CMK (cell line): Measurements from ENCODE around the gene CDCA7L.
"Not testable (repeated sequence)": the region's sequence is repeated elsewhere in the genome, so short reads cannot be mapped to it uniquely, and the experiment has no call there.

Experiments used
- DNase-seq: peaks from one replicate; pipeline ENCODE4 v3.0.0-alpha.2; 2010; ENCODE audit warnings: low read depth

CDCA7L gene

GRCh38 chr7:21944616-21945453 is 864 bp downstream of the CDCA7L start:
- no peak for DNase-seq

- no peak for DNase-seq
Measured at GRCh38 chr7:21943436-21943835, 2.3 kb downstream of the CDCA7L start.

- DNase-seq: no peak
Measured at GRCh38 chr7:21942955-21943354, 2.7 kb downstream of the CDCA7L start.

- DNase-seq: no peak
Measured at GRCh38 chr7:21941611-21942141, 4.0 kb downstream of the CDCA7L start.

GRCh38 chr7:21939858-21940372 is 5.8 kb downstream of the CDCA7L start:
- DNase-seq: no peak

GRCh38 chr7:21939136-21939857 is 6.4 kb downstream of the CDCA7L start:
- DNase-seq: no peak

- DNase-seq: no peak
Measured at GRCh38 chr7:21938463-21938862, 7.2 kb downstream of the CDCA7L start.

- DNase-seq: no peak
Measured at GRCh38 chr7:21934808-21935207, 10.9 kb downstream of the CDCA7L start.

GRCh38 chr7:21933293-21933692 is 12.4 kb downstream of the CDCA7L start:
- not testable (repeated sequence) for DNase-seq

- DNase-seq: no peak
Measured at GRCh38 chr7:21927693-21928092, 18.0 kb downstream of the CDCA7L start.

GRCh38 chr7:21926448-21926847 is 19.3 kb downstream of the CDCA7L start:
- no peak for DNase-seq

- DNase-seq: no peak
Measured at GRCh38 chr7:21923658-21924057, 22.0 kb downstream of the CDCA7L start.

GRCh38 chr7:21922605-21923004 is 23.1 kb downstream of the CDCA7L start:
- no peak for DNase-seq

GRCh38 chr7:21920936-21921335 is 24.8 kb downstream of the CDCA7L start:
- DNase-seq: no peak

- DNase-seq: no peak
Measured at GRCh38 chr7:21918216-21918615, 27.5 kb downstream of the CDCA7L start.

GRCh38 chr7:21916629-21917028 is 29.1 kb downstream of the CDCA7L start:
- no peak for DNase-seq

GRCh38 chr7:21916176-21916575 is 29.5 kb downstream of the CDCA7L start:
- DNase-seq: no peak

- DNase-seq: no peak
Measured at GRCh38 chr7:21915140-21915539, 30.6 kb downstream of the CDCA7L start.

GRCh38 chr7:21914671-21915070 is 31.0 kb downstream of the CDCA7L start:
- no peak for DNase-seq

- no peak for DNase-seq
Measured at GRCh38 chr7:21912931-21913780, 32.5 kb downstream of the CDCA7L start.

- no peak for DNase-seq
Measured at GRCh38 chr7:21912305-21912704, 33.4 kb downstream of the CDCA7L start.

- no peak for DNase-seq
Measured at GRCh38 chr7:21911341-21911875, 34.3 kb downstream of the CDCA7L start.
